Stimulated activated CD4-positive, alpha-beta T cell treated with anti-CD3 and anti-CD28 coated beads, Interleukin-4, amount 100 ng/mL, for 4 hours (primary cell): Measurements from ENCODE around the gene UNG.

ENCODE experiments used
- DNase-seq, 2 experiments: peaks; one replicate each; pipeline ENCODE4 v3.0.0-alpha.2; 2020

The UNG gene

DNA sequence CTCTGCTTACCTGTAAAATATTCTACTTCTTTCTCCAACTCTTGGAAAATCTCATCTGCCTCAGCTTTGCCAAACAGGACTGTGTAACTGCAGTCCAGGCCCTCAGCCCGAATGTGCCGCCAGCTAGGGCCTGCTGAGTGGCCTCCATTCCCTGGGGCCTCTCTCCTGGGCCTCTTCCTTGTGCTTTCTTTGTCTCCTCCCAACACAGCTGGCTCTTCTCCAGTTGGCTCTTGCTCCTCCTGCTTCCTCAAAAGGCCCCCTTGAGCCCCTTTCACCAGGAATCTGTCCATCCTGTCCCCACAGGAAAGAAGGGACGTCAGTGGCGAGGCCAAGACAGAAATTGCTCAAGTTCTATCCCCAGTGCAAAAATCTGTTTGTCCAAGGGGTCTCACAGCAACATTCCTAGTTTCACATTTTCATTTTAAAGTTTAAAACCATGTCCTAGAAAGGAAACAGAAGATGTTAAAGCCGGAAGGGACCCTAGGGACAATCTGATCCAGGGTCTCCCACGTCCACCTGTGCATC lies 4.8 kb upstream of the UNG start:
- no peak for DNase-seq

DNA sequence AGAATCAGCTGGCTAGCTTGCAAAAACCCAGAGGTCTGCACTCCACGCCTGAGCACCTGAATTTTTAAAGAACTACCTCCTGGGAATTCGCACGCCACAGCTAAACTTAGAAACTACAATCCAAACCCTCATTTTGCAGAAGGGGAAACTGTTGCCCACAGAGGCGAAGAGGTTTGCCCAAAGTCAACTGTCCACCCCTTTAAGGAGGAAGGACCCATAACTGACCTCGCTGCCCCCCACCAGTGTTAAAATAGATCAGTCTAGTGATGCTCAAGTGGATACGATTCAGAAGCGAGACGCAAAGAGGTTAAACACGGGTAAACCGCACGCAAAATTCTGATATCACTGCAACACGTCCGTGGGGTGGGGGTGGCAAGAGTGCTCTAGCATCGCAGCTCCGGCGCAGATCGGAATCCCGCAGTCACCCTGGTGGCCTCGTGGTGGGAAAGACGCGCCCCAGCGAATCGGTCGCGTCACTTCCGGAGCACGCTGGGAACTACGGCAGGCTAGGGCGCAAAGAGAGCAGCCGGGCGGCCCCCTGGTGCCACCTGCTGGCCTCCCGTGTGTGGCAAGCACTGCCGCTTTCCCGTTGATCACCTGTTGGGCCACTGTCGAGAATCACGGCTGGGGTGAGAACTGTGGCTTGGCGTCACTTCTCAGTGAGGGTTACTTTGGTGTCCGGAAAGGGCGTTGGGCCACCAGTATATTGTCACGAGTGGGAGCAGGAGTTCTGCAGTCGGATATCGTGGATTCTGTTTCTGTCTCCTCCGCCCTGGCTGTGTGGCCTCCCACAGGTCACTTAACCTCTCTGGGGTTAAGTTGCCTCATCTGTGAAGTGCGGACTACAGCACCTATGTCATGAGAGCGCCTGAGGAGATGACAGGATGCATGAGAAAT lies 4.1 kb upstream of the UNG start, which contains the start of gene ALKBH2:
TSS of gene ALKBH2 (minus strand) at position 451 of the 897 bp plus-strand sequence. CDS start 686 bp downstream, outside the sequence.
- peak; percentile 93 to 95 for DNase-seq

DNA sequence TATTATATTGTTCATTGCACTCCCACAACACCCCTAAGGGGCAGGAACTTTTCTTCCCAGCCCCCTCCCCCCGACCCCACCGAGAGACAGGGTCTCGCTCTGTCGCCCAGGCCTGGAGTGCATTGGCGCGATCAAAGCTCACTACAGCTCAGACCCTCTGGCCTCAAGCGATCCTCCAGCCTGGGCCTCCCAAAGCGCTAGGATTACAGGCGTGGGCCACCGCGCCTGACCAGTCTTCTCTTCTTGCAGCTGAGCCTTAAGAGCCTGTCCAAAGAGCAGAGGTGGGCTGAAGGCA lies 310 bp upstream of the UNG start:
- DNase-seq, result no peak

DNA sequence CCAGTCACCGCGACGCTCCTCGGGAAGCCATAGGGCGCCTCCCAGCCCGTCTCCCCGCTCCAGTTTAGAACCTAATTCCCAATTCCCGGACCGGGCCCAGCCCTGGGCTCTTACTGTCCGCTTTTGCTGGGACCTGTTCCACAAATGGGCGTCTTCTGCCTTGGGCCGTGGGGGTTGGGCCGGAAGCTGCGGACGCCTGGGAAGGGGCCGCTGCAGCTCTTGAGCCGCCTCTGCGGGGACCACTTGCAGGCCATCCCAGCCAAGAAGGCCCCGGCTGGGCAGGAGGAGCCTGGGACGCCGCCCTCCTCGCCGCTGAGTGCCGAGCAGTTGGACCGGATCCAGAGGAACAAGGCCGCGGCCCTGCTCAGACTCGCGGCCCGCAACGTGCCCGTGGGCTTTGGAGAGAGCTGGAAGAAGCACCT lies 797 bp downstream of the UNG start:
- DNase-seq, result no peak

DNA sequence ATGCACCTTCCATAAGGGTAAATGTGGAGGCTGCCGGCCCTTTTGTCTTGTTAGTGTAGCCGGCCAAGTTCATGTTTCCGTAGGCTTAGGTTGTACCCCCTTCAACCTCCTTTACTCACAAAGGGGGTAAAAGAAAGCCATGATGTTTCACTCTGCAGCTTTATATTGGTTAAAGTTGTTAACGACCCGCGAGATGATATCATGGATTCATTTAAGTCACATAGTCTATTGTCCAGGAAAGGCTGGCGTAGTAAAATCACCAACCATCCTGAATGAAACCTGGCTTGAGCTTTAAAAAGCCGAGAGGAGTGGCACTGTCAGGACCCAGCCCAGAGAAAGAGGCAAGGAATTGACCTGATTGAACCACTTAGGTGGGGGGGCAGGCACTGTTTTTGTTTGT lies 1.3 kb downstream of the UNG start:
- no peak for DNase-seq

DNA sequence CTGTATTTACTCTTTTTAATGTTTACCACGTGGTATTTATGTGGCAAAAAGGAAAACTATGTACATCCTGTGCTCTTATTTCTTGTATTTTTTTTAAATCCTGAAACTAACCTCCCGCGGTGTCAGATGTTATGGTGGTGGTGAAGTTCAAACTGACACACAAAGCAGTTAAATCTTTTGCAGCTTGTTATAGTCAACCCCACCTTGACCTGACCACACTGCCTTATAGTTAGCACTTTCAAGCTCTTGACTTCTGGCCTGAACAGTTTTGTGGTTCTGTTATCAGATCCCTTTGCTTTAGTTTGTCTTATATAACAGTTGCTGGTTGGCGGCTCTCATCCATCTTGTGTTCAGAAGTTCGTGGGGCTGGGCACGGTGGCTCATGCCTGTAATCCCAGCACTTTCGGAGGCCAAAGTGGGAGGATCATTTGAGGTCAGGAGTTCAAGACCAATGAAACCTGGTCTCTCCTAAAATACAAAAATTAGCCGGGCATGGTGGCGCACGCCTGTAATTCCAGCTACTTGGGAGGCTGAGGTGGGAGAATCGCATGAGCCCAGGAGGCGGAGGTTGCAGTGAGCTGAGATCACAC lies 2.1 kb downstream of the UNG start:
- no peak for DNase-seq

DNA sequence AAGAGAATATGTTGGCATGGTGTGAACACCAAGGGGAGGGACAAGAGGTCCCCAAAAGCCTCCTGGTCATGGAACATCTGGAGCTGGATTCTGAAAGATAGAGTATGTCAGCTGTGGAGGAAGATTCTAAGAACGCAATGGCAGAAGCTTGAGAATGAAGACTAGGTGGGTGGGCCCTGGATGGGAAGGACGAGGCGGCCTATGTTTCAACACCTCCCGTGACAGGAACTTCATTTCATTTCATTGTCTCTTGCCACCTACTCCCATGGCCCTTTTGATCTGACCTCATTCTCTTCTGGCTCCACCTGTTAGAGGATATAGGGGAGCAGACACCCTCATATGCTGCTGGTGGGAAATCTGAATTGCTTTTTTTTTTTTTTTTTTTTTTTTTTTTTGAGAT lies 3.3 kb downstream of the UNG start:
- no peak for DNase-seq

DNA sequence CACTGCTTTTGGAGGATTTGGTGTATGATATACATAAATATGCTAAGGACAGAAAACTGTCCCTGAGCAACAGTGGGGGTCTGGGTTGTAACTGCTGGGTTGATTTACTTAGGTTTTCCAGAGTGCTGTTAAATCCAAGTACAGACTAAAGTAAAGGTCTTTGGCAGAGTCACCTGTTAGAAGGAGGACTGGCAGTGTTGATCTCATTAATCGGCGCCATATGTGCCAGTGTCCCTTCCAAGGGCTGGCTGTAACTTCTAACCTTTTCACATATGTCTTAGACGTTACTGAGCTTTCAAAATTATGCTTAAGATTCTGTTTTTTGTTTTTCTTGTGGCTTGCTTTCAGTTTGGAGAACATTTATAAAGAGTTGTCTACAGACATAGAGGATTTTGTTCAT lies 5.1 kb downstream of the UNG start:
- no peak for DNase-seq

DNA sequence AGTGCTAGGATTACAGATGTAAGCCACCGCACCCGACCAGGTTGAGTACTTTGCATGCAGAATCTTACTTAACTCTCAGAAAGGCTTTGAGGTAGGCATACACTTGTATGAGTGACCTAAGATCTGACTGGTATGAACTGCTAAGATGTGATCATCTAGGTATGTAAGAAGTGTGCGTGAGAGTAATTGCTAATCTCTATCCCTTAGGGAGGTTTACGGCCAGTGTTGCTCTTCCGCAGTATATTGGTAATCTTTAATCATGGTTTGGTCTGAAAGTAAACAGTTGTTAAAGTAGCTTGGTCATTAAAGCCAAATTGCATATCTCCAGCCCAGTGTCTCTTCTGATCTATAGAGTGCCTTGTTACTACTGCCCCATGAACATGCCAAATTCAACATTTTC lies 7.8 kb downstream of the UNG start:
- no peak for DNase-seq

DNA sequence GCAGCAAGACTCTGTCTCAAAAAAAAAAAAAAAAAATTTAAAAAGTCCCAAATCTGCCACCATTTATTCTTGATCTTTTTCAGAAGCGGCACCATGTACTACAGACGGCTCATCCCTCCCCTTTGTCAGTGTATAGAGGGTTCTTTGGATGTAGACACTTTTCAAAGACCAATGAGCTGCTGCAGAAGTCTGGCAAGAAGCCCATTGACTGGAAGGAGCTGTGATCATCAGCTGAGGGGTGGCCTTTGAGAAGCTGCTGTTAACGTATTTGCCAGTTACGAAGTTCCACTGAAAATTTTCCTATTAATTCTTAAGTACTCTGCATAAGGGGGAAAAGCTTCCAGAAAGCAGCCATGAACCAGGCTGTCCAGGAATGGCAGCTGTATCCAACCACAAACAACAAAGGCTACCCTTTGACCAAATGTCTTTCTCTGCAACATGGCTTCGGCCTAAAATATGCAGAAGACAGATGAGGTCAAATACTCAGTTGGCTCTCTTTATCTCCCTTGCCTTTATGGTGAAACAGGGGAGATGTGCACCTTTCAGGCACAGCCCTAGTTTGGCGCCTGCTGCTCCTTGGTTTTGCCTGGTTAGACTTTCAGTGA lies 12.5 kb downstream of the UNG start:
- no peak for DNase-seq

DNA sequence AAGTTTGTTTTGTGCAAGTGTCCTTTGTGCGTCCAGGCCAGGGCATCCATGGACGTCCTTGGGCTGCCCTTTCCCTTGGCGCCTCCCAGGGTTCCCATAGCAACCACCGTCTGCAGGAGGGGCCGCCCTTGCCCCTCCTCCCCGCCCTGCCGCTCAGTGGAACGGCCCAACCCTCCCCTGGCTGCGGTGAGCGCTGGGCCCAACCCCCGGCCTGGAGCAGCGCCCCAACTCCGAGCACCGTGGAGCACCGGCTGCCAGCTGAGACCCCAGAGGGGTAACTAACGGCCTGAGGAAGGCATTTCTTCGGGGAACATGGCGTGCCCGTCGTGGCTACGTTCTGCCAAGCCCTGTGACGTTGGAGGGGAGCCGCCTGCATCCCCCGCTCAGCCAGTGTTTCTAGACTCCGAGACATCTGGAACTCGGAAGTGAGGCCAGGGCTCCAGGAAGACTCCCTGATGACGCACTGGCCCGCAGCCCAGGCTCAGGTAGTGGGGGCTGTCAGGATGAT lies 13.6 kb downstream of the UNG start:
- peak; percentile 37 to 47 for DNase-seq

DNA sequence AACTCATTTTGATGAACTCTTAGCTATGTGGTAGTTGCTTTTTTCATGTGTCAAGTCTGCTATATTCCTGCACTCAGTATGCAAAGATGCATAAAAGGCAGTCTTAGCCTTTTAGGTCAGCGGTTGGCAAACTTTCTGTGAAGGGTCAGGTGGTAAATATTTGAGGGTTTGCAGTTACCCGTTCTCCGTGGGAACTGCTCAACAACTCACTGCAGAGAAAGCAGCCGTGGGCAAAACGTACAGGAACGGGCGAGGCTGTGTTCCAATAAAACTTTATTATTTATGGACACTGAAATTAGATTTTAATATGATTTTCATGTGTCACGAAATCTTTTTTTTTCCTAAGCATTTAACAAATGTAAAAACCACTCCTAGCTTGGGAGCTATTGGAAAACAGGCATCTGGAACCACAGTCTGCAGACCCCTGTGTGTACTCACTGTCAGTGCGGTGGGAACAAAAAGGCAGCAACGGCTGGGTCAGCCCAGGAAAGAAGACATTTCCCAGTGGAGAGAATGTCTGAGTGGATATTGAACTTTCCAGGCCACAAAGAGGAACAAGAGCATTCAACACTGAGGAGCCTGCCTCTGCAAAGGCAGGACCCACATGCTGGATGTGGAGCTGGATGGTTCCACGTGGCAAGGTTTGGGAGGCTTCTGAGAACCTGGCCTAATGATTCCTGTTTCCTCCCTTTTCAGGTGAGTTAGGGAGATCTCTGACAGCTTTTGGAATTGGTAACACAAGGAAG lies 15.5 kb downstream of the UNG start:
- DNase-seq, result no peak

DNA sequence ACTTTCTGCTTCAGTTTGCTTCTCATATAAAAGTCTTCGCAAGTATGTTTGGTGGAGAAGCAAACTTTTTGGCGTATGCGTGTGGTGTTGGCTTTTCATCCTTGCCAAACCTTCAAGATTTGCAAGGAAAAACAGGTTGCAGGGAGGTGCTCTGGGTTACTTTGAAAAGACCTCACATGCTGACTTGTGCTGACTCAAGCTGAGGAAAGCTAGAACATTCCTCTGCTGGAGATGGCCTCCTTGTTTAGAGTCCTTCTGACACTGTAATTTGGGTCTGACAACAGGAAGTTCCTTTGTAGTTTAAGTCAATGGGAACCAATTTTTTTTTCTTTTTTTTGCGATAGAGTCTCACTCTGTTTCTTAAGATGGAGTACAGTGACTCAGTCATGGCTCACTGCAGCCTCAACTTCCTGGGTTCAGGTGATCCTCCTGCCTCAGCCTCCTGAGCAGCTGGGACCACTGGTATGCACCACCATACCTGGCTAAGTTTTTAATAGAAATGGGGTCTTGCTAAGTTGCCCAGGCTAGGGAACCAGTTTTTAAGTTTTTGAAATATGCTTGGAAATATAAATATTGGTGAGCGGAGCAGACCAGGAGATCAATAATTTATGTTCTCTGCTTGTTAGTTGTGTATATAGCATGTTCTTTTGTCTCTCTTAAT lies 16.4 kb downstream of the UNG start:
- DNase-seq, result no peak

DNA sequence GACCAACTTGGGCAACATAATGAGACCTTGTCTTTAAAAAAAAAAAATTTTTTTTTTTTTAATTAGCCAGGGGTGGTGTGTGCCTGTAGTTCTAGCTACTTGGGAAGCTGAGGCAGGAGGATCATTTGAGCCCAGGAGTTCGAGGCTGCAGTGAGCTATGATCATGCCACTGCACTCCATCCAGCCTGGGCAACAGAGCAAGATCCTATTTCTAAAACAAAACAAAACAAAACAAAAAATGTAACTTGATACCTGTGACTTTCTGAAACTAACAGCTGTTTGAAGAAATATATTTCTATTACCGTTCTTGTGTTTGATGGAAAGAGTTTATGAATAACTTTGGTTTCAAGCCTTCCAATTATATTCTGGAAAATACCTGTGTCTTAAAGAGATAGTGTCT lies 17.2 kb downstream of the UNG start:
- DNase-seq, result no peak

DNA sequence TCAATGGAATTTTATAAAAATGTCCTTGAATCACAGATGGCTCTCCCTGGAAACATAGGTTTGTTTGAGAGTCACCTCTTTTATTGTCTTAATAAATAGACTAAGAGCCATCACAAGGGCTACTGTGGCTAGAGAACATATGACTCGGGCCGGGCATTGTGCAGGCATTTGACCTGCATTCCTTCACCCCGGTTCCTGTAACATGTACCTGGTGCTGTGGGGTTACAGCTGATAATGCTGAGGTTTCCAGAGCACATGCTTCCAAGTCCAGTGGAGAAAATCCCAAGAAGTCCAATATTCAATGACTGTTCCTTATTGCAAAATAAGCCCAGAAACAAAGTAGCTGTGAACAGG lies 18.0 kb downstream of the UNG start:
- no peak for DNase-seq

DNA sequence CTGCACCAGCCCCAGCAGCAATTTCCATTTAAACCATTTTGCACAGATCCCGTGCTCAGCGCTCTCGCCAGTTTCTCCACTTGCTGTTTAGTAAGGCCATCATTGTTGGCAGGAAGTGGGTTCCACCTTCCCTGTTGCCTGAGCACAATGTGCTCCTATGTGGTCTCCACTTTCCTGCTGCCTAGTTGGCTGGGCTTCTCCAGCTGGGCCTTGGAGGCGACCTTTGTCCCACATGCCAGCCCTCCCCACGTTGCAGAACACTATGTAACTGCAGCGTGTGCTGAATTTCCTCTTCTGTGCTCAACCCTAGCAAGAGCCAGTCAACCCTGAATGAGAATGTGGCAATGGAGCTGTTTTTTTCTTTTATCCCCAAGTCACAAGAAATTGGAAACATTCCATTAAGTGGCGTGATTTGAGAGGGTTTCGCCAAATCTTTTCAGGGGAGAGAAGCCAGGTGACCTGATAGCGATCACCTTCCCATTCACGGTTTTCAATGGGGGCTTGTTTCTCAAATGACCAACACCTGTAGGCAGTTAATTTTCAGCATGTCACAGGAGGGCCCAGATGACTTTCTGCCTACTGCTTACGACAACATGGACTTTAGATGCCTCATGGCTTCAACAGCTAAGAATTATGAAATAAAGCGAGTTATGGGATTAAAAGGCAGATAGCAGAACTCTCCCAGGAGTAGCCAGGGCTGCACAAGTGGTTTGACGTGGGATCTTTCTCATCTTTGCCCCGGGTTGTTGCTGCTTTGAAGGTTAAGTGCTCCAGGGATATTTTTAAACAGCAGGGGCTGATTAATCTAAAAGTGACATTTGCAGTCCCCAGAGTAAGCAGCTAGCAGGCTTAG lies 18.6 kb downstream of the UNG start, which contains the start of gene ACACB:
TSS of gene ACACB (plus strand) at position 830 of the 853 bp plus-strand sequence. CDS start 22,819 bp downstream, outside the sequence.
- no peak for DNase-seq

DNA sequence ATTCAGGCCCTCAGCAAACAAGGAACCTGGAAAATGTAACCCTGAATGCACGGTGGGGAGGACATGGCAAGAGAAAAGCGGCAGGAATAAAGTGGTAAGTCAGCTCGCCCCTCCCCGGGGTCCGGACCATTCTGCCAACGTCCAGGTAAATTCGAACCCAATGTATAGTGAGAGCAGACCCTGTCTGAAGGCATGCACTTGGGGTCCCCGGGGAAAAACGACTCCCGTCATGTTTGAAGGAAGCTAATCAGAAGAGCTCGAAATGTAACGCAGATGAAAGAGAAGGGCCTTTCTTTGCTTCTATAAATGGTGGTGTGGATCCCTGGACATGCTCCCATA lies 19.2 kb downstream of the UNG start:
- DNase-seq, result no peak

DNA sequence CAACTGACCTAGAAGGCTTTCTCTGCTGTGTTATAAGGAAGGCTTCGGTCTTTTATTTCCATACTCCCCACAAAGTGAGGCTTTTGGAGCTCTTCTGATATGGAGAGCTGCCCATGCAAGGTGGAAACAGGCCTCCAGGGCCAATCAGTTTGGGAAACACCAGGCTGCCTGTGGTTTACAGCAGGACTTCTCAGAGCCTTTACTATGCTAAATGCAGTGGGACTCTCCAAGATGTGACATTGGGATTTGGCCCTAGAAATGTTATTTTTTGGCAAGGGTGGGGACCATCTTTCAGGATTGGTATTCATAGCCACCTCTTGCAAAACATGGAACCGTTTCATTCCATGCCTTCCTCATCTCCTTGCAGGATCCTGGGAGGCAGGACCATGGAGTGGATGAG lies 22.7 kb downstream of the UNG start:
- DNase-seq, result no peak

DNA sequence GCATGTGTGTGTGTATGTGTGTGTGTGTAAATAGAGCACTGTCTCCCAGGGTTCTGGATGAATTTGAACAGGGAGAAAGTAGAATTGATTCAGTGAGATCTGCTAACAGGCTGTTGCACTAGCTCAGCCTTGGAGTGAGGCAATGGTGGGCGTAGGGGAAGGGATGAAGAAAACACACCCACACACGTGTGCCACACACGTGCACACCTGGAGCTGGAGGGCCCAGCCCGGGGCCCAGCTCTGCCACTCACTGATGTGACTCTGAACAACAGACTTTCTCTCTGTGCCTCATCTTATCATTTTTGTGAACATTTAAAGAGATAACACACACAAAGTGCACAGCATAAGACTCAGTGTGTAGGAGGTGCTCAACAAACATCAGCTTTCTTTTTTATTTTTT lies 23.2 kb downstream of the UNG start:
- no peak for DNase-seq

DNA sequence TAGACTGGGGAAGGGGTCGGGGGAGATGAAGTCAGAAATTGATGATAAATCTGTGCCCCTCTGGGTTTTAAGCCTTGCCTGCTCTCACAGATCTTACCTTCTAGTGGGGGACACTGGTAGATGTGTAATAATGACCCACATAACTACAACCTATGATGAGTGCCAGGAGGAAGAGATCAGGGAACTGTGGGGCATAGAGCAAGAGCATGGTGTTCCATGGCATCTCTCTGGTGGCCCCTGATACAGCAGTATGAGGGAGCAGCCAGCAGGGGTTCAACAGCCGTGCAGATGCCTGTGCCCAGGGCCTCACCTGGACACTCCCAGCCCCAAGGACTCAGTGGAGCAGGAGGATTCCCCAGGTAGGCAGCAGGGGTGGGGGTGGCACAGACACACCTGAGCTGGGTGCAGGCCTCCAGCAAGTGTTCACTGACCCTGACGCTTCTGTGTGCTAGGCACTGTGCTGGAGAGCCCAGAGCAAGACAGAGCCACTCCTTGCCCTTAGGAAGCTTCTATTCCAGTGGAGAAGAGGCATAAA lies 24.0 kb downstream of the UNG start:
- DNase-seq, result no peak
